Keratinocyte (primary cell): ENCODE measurements around the gene TICAM1. TPM values are rescaled to one million over a fixed set of nuclear protein-coding genes. Genes with fewer than 3 reads are reported as not detected.

Experiments
- DNase-seq: peaks from one replicate; pipeline ENCODE4 v3.0.0-alpha.2; 2011; ENCODE audit warnings: low read depth, missing footprints, low spot score
- FAIRE-seq: peaks from 2 replicates; lab custom pipeline; 2011; peaks lifted over from hg19 to GRCh38; lab: Jason Lieb, UNC
- H2AFZ ChIP-seq: 2 replicates; pipeline ENCODE4 v1.6.0; 2012; ENCODE audit warnings: low read length, control low read depth, inconsistent platforms; ENCODE audit not compliant: control insufficient read depth
- H3K27ac ChIP-seq: 2 replicates; pipeline ENCODE4 v1.5.1; 2011; ENCODE audit warnings: low read length; ENCODE audit not compliant: control insufficient read depth, insufficient read depth
- H3K27me3 ChIP-seq: 3 replicates; pipeline ENCODE4 v1.6.0; 2011; ENCODE audit warnings: low read length; ENCODE audit not compliant: control insufficient read depth, insufficient read depth; ENCODE audit errors: extremely low read depth
- H3K36me3 ChIP-seq, 2 experiments: 2 replicates in 1 of 2; 3 replicates in 1 of 2; pipeline ENCODE4 v1.5.1; 2011; ENCODE audit warnings: low read length in 2 of 2, mild to moderate bottlenecking in 1 of 2; ENCODE audit not compliant: control insufficient read depth in 2 of 2, insufficient read depth in 2 of 2; ENCODE audit errors: extremely low read depth in 1 of 2
- H3K4me1 ChIP-seq: 3 replicates; pipeline ENCODE4 v1.5.1; 2011; ENCODE audit warnings: low read length; ENCODE audit not compliant: control insufficient read depth, insufficient read depth; ENCODE audit errors: extremely low read depth
- H3K4me2 ChIP-seq: 3 replicates; pipeline ENCODE4 v1.6.0; 2011; ENCODE audit warnings: low read depth, low read length; ENCODE audit not compliant: control insufficient read depth, insufficient read depth; ENCODE audit errors: extremely low read depth
- H3K4me3 ChIP-seq, 3 experiments: fragments of 200-600 bp in 1 of 3; sonication (generic) in 1 of 3; 2 replicates in 2 of 3; 3 replicates in 1 of 3; pipeline ENCODE4 v1.5.1; 2011 to 2016; ENCODE audit warnings: low read length in 3 of 3, mild to moderate bottlenecking in 3 of 3, control low read depth in 2 of 3, inconsistent platforms in 1 of 3, low read depth in 1 of 3, mixed read lengths in 1 of 3, mixed run types in 1 of 3, moderate library complexity in 1 of 3; ENCODE audit not compliant: control insufficient read depth in 2 of 3, insufficient read depth in 2 of 3; ENCODE audit errors: extremely low read depth in 1 of 3
- H3K79me2 ChIP-seq: 2 replicates; pipeline ENCODE4 v1.6.0; 2012; ENCODE audit warnings: low read length; ENCODE audit not compliant: control insufficient read depth, insufficient read depth
- H3K9ac ChIP-seq: 3 replicates; pipeline ENCODE4 v1.6.0; 2011; ENCODE audit warnings: low read length; ENCODE audit not compliant: control insufficient read depth, insufficient read depth; ENCODE audit errors: extremely low read depth
- H3K9me1 ChIP-seq: 3 replicates; pipeline ENCODE4 v1.6.0; 2011; ENCODE audit warnings: low read length; ENCODE audit not compliant: control insufficient read depth, insufficient read depth; ENCODE audit errors: extremely low read depth
- H3K9me3 ChIP-seq: 2 replicates; pipeline ENCODE4 v1.5.1; 2012; ENCODE audit warnings: low read depth, low read length; ENCODE audit not compliant: control insufficient read depth
- H4K20me1 ChIP-seq: 3 replicates; pipeline ENCODE4 v1.6.0; 2011; ENCODE audit warnings: low read length; ENCODE audit not compliant: control insufficient read depth, insufficient read depth; ENCODE audit errors: extremely low read depth
- CTCF ChIP-seq, 3 experiments: IDR thresholded peaks in 1 of 3; conservative IDR thresholded peaks in 1 of 3; optimal IDR thresholded peaks in 1 of 3; 2 replicates in 2 of 3; 3 replicates in 1 of 3; pipeline versions ENCODE3 to v1.5.1; 2011; ENCODE audit warnings: low read length in 3 of 3, mild to moderate bottlenecking in 3 of 3, moderate library complexity in 2 of 3, control low read depth in 1 of 3, inconsistent platforms in 1 of 3; ENCODE audit not compliant: insufficient read depth in 2 of 3; ENCODE audit errors: extremely low read depth in 1 of 3
- EZH2 ChIP-seq: IDR thresholded peaks from one replicate; pipeline ENCODE4 v1.6.1; 2012; ENCODE audit warnings: inconsistent platforms, mild to moderate bottlenecking, low read length, moderate library complexity
- dilution Hi-C: fragments of 300-500 bp; cut with MboI; formaldehyde crosslinking; loops from one replicate; pipeline ENCODE4 v1.7.0; 2020; ENCODE audit warnings: low sequenced_read_pairs; ENCODE audit not compliant: extremely low pct_ligation_motif_present
- polyA plus RNA-seq, 5 experiments: library from polyadenylated mRNA; depleted of rRNA in 3 of 5; stranded (reverse) in 3 of 5; stranded (forward) in 1 of 5; unstranded in 1 of 5; fragments of >200 nt; gene quantifications; 1 replicate in 1 of 5; 2 replicates in 3 of 5; 3 replicates in 1 of 5; pipeline versions ENCODE4 v1.2.1 to v1.2.3, GENCODE V29; 2011 to 2012; ENCODE audit warnings: missing spikeins in 2 of 5, low read depth in 1 of 5, low replicate concordance in 1 of 5

Gene TICAM1
- polyA plus RNA-seq, 1 donor (not counting 4 experiments of a cell fraction or from before 2014, with no cell fraction given): 2.2 TPM

- H3K27ac ChIP-seq: no peak overlapping the region
- no peaks in the 10 kb centered on the region for H3K4me1 ChIP-seq
- H3K36me3 ChIP-seq: peaks cover 22 to 26% of the 10 kb centered on the region in 2 experiments
- FAIRE-seq (no peak), DNase-seq (no peak)
- no peak overlapping the region for H2AFZ ChIP-seq
- no peaks in the 10 kb centered on the region for H4K20me1 ChIP-seq
- no peak for TF ChIP-seq EZH2
- TF ChIP-seq CTCF (optimal IDR thresholded peaks at IDR 0.05 in 1 of 3, IDR thresholded peaks at IDR 0.05 in 1 of 3, conservative IDR thresholded peaks at IDR 0.05 in 1 of 3; ENCODE audit: extremely low read depth in 1 of 3, insufficient read depth in 2 of 3, low read length in 3 of 3): no peak
- H3K27me3 ChIP-seq: no peaks in the 10 kb centered on the region
- H3K9me1 ChIP-seq: no peaks in the 10 kb centered on the region
- no peaks in the 10 kb centered on the region for H3K9me3 ChIP-seq
- dilution Hi-C loops: no loop called here
- no peak overlapping the region for H3K9ac ChIP-seq
- H3K4me2 ChIP-seq: no peak overlapping the region
- H3K4me3 ChIP-seq: no peak overlapping the region
- peaks cover 57% of the 10 kb centered on the region for H3K79me2 ChIP-seq
Measured at GRCh38 chr19:4821265-4821664, 10.2 kb downstream of the TICAM1 start.

- no peak overlapping the region for H2AFZ ChIP-seq
- H3K27ac ChIP-seq: no peak overlapping the region
- peaks cover 26% of the 10 kb centered on the region for H3K79me2 ChIP-seq
- no peak overlapping the region for H3K4me3 ChIP-seq
- no peak for FAIRE-seq
- H3K9me3 ChIP-seq: no peaks in the 10 kb centered on the region
- dilution Hi-C loops: no loop called here
- H3K9me1 ChIP-seq: no peaks in the 10 kb centered on the region
- TF ChIP-seq EZH2 (no peak), CTCF (optimal IDR thresholded peaks at IDR 0.05 in 1 of 3, IDR thresholded peaks at IDR 0.05 in 1 of 3, conservative IDR thresholded peaks at IDR 0.05 in 1 of 3; ENCODE audit: extremely low read depth in 1 of 3, insufficient read depth in 2 of 3, low read length in 3 of 3) (no peak)
- no peak overlapping the region for H3K4me2 ChIP-seq
- H4K20me1 ChIP-seq: no peaks in the 10 kb centered on the region
- H3K27me3 ChIP-seq: no peaks in the 10 kb centered on the region
- H3K36me3 ChIP-seq: peaks cover 24 to 27% of the 10 kb centered on the region in 2 experiments
- no peak overlapping the region for H3K9ac ChIP-seq
- DNase-seq: no peak
- H3K4me1 ChIP-seq: peaks cover 6% of the 10 kb centered on the region
Measured at GRCh38 chr19:4817467-4818277, 13.8 kb downstream of the TICAM1 start.
